ENCODE measurements around the gene MME.

DNA sequence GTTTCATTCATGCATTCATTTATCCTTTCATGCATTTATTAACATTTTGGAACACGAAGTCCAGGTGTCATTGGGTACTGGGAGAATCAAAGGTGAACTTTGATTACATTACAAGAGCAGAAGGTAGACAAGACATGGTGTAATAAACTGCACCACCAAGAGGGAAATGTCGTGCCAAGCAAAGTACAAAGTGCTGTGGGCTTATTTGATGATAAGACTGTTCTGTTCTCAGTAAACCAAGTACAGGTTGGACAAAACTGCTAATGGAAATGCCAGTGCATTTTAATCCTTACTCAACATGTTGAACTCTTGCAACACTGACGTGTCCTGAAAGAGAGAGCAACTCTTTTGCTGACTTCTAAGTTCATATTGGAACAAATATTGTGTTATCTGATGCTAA, 69.4 kb downstream of the MME start:
- TF ChIP-seq, protein P1, sequence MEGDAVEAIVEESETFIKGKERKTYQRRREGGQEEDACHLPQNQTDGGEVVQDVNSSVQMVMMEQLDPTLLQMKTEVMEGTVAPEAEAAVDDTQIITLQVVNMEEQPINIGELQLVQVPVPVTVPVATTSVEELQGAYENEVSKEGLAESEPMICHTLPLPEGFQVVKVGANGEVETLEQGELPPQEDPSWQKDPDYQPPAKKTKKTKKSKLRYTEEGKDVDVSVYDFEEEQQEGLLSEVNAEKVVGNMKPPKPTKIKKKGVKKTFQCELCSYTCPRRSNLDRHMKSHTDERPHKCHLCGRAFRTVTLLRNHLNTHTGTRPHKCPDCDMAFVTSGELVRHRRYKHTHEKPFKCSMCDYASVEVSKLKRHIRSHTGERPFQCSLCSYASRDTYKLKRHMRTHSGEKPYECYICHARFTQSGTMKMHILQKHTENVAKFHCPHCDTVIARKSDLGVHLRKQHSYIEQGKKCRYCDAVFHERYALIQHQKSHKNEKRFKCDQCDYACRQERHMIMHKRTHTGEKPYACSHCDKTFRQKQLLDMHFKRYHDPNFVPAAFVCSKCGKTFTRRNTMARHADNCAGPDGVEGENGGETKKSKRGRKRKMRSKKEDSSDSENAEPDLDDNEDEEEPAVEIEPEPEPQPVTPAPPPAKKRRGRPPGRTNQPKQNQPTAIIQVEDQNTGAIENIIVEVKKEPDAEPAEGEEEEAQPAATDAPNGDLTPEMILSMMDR (IDR thresholded peaks at IDR 0.05): no peak
- TF ChIP-seq POLR2A (IDR thresholded peaks at IDR 0.05): no peak
